K562 (cell line): ENCODE measurements around the gene TRIAP1. TPM values are rescaled to one million over a fixed set of nuclear protein-coding genes. Genes with fewer than 3 reads are reported as not detected.

Experiments used
- ARID3A ChIP-seq: IDR thresholded peaks from 2 replicates; pipeline ENCODE4 v1.6.1; 2012; ENCODE audit warnings: low read depth, low read length, improper control_type of control experiment, borderline replicate concordance
- ATF4 ChIP-seq: fragments of 450-650 bp; formaldehyde crosslinking; IDR thresholded peaks from 2 replicates; pipeline ENCODE4 v1.4.0; 2022; ENCODE audit warnings: mild to moderate bottlenecking, moderate library complexity
- BRD4 ChIP-seq: fragments of 200-600 bp; sonication (generic); IDR thresholded peaks from 2 replicates; pipeline ENCODE4 v1.6.1; 2017; ENCODE audit warnings: inconsistent platforms
- CHD1 ChIP-seq: fragments of 200-600 bp; sonication (generic); IDR thresholded peaks from one replicate; pipeline ENCODE4 v1.6.1; 2012; ENCODE audit warnings: mild to moderate bottlenecking, moderate library complexity, low read length, inconsistent platforms
- GATA2 ChIP-seq: sonication (generic); formaldehyde crosslinking; IDR thresholded peaks from 2 replicates; pipeline ENCODE4 v1.4.0; 2020; ENCODE audit warnings: mild to moderate bottlenecking, missing genetic modification reagents
- HEY1 ChIP-seq: fragments of 250-450 bp; sonication (Bioruptor Pico); IDR thresholded peaks from 2 replicates; pipeline ENCODE4 v1.5.0; 2020; ENCODE audit warnings: mild to moderate bottlenecking, moderate library complexity, borderline replicate concordance
- HNRNPLL ChIP-seq: fragments of 200-400 bp; formaldehyde crosslinking; IDR thresholded peaks from 2 replicates; pipeline ENCODE4 v1.6.1; 2017; ENCODE audit warnings: low read length, low read depth, mild to moderate bottlenecking; ENCODE audit not compliant: poor library complexity, severe bottlenecking
- HNRNPUL1 ChIP-seq: fragments of 200-400 bp; formaldehyde crosslinking; IDR thresholded peaks from 2 replicates; pipeline ENCODE4 v1.6.1; 2017; ENCODE audit warnings: low read length
- MIER1 ChIP-seq: fragments of 450-650 bp; IDR thresholded peaks from 2 replicates; pipeline ENCODE4 v1.6.1; 2016; ENCODE audit warnings: antibody characterized with exemption, mild to moderate bottlenecking, low read depth
- POLR3G ChIP-seq: IDR thresholded peaks from 2 replicates; pipeline ENCODE4 v1.6.1; 2011; ENCODE audit not compliant: insufficient read length, insufficient replicate concordance; ENCODE audit errors: extremely low read depth
- PTRF ChIP-seq: fragments of 450-650 bp; IDR thresholded peaks from 2 replicates; pipeline ENCODE4 v1.6.1; 2016; ENCODE audit warnings: mild to moderate bottlenecking, missing genetic modification characterization, missing compliant biosample characterization
- RB1 ChIP-seq: fragments of 450-650 bp; IDR thresholded peaks from 2 replicates; pipeline ENCODE4 v1.6.1; 2017; ENCODE audit warnings: low read depth, mild to moderate bottlenecking
- SNIP1 ChIP-seq: fragments of 450-650 bp; IDR thresholded peaks from 2 replicates; pipeline ENCODE4 v1.7.1; 2017; ENCODE audit warnings: low read depth, mild to moderate bottlenecking
- TAF1 ChIP-seq: IDR thresholded peaks from 2 replicates; pipeline ENCODE4 v1.6.1; 2011; ENCODE audit warnings: mild to moderate bottlenecking, low read length, moderate library complexity; ENCODE audit not compliant: insufficient read depth, control insufficient read depth, severe bottlenecking; ENCODE audit errors: extremely low read depth
- TCF3 ChIP-seq: sonication (generic); formaldehyde crosslinking; IDR thresholded peaks from 2 replicates; pipeline ENCODE4 v1.4.0; 2020; ENCODE audit warnings: mild to moderate bottlenecking, missing genetic modification reagents
- ZEB2 ChIP-seq: fragments of 450-650 bp; IDR thresholded peaks from 2 replicates; pipeline ENCODE4 v1.6.1; 2016
- ZNF121 ChIP-seq: sonication (generic); formaldehyde crosslinking; conservative IDR thresholded peaks from 2 replicates; pipeline ENCODE4 v1.8.0; 2022; ENCODE audit warnings: missing genetic modification reagents
- ZNF324 ChIP-seq: fragments of 250-450 bp; sonication (Bioruptor Pico); IDR thresholded peaks from 2 replicates; pipeline ENCODE4 v1.4.0; 2020; ENCODE audit warnings: mild to moderate bottlenecking
- ZNF707 ChIP-seq: fragments of 250-450 bp; sonication (Bioruptor Pico); conservative IDR thresholded peaks from 2 replicates; pipeline ENCODE4 v1.8.0; 2022; ENCODE audit warnings: inconsistent platforms, mild to moderate bottlenecking, moderate library complexity
- ZNF76 ChIP-seq: fragments of 250-450 bp; sonication (Bioruptor Pico); IDR thresholded peaks from 2 replicates; pipeline ENCODE4 v1.4.0; 2020; ENCODE audit warnings: mild to moderate bottlenecking, moderate library complexity, borderline replicate concordance
- ZSCAN29 ChIP-seq: fragments of 450-650 bp; IDR thresholded peaks from 2 replicates; pipeline ENCODE4 v1.6.1; 2017
- polyA plus RNA-seq, 8 experiments: library from polyadenylated mRNA; depleted of rRNA in 4 of 8; stranded (reverse) in 5 of 8; unstranded in 3 of 8; fragments of >200 nt; fragmentation: Nextera tagmentation in 2 of 8; fragmentation: Illumina TruSeq in 1 of 8; extraction: Ambion mirVana in 2 of 8; extraction: Trizol in 1 of 8; gene quantifications; 2 replicates each; pipeline versions ENCODE4 v1.2.1 to v1.2.3, GENCODE V29; 2011 to 2014; ENCODE audit warnings: inconsistent platforms in 1 of 8, missing spikeins in 1 of 8
- total RNA-seq, 7 experiments: library from RNA; depleted of rRNA in 6 of 7; stranded (reverse); fragments of >200 nt in 6 of 7; fragmentation: Illumina TruSeq in 2 of 7; extraction: Trizol in 2 of 7; gene quantifications; 2 replicates each; pipeline versions ENCODE4 v1.2.1 to v1.2.3, GENCODE V29; 2011 to 2021; ENCODE audit warnings: low replicate concordance in 1 of 7
- TF ChIP-seq, protein P1 (sequence below): IDR thresholded peaks from 3 replicates; pipeline ENCODE4 v1.6.1; 2011; ENCODE audit warnings: borderline replicate concordance, mild to moderate bottlenecking; ENCODE audit not compliant: insufficient read length, insufficient read depth
- TF ChIP-seq, protein P2 (sequence below): fragments of 450-650 bp; IDR thresholded peaks from 2 replicates; pipeline ENCODE4 v1.6.1; 2016
- TF ChIP-seq, protein P3 (sequence below): fragments of 450-650 bp; formaldehyde crosslinking; conservative IDR thresholded peaks from 2 replicates; pipeline ENCODE4 v1.4.0; 2022; ENCODE audit warnings: mild to moderate bottlenecking, missing genetic modification characterization

Gene TRIAP1
- total and polyA plus RNA-seq, 9 of the 15 experiments (the other 6 are each of a cell fraction or from before 2014, with no cell fraction given) = 37.3 to 354 (median 65.4) TPM

- TF ChIP-seq, protein P1, sequence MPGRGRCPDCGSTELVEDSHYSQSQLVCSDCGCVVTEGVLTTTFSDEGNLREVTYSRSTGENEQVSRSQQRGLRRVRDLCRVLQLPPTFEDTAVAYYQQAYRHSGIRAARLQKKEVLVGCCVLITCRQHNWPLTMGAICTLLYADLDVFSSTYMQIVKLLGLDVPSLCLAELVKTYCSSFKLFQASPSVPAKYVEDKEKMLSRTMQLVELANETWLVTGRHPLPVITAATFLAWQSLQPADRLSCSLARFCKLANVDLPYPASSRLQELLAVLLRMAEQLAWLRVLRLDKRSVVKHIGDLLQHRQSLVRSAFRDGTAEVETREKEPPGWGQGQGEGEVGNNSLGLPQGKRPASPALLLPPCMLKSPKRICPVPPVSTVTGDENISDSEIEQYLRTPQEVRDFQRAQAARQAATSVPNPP = no peak
- no peak for TF ChIP-seq HNRNPLL
- no peak for TF ChIP-seq ZEB2
- TF ChIP-seq TCF3 = peak; percentile 23; the same call in 1 of the 2 replicates
- TF ChIP-seq ARID3A = no peak
- no peak for TF ChIP-seq BRD4
- TF ChIP-seq ATF4 = 0 out of 2 replicates have a peak, but pooled peaks have one; percentile 12
- no peak for TF ChIP-seq CHD1
- no peak for TF ChIP-seq PTRF (tag)
- no peak for TF ChIP-seq SNIP1
- peak; percentile 90 for TF ChIP-seq RB1
- TF ChIP-seq ZSCAN29 = peak; percentile 72; the same call in 1 of the 2 replicates
- no peak for TF ChIP-seq POLR3G
- TF ChIP-seq, protein P2, sequence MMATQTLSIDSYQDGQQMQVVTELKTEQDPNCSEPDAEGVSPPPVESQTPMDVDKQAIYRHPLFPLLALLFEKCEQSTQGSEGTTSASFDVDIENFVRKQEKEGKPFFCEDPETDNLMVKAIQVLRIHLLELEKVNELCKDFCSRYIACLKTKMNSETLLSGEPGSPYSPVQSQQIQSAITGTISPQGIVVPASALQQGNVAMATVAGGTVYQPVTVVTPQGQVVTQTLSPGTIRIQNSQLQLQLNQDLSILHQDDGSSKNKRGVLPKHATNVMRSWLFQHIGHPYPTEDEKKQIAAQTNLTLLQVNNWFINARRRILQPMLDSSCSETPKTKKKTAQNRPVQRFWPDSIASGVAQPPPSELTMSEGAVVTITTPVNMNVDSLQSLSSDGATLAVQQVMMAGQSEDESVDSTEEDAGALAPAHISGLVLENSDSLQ = no peak
- no peak for TF ChIP-seq HNRNPUL1
- TF ChIP-seq ZNF707 (CRISPR knock-in tag) = no peak
- TF ChIP-seq ZNF76 (CRISPR knock-in tag) = 0 out of 2 replicates have a peak, but pooled peaks have one; percentile 74
- TF ChIP-seq, protein P3, sequence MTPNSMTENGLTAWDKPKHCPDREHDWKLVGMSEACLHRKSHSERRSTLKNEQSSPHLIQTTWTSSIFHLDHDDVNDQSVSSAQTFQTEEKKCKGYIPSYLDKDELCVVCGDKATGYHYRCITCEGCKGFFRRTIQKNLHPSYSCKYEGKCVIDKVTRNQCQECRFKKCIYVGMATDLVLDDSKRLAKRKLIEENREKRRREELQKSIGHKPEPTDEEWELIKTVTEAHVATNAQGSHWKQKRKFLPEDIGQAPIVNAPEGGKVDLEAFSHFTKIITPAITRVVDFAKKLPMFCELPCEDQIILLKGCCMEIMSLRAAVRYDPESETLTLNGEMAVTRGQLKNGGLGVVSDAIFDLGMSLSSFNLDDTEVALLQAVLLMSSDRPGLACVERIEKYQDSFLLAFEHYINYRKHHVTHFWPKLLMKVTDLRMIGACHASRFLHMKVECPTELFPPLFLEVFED = no peak
- peak; percentile 80 for TF ChIP-seq TAF1
- TF ChIP-seq HEY1 (CRISPR knock-in tag) = no peak
- TF ChIP-seq ZNF121 (CRISPR knock-in tag) = no peak
- TF ChIP-seq MIER1 = no peak
- no peak for TF ChIP-seq GATA2 (CRISPR knock-in tag)
- TF ChIP-seq ZNF324 (CRISPR knock-in tag) = no peak
These were observed 23.4 kb upstream of the TRIAP1 start, which contains the start of gene SRSF9 (continued) for GRCh38 chr12:120469450-120470149.
